ENCODE measurements around the gene C1QTNF9B. TPM values are rescaled to one million over a fixed set of nuclear protein-coding genes. Genes with fewer than 3 reads are reported as not detected.

Gene C1QTNF9B
- total RNA-seq, 2 experiments from 2014 or later = not detected

GRCh38 chr13:23867027-23867491, 30.2 kb downstream of the C1QTNF9B start:
- no peak for DNase-seq (ENCODE audit: low spot score)
- Histone ChIP-seq H3K4me1 (ENCODE audit: insufficient read depth, low read length, poor library complexity, severe bottlenecking) (no peaks in the 10 kb centered on the region), H3K27ac (ENCODE audit: low read depth, low read length, poor library complexity, severe bottlenecking) (no peak overlapping the region), H3K9me3 (ENCODE audit: low read length) (no peaks in the 10 kb centered on the region), H3K9me2 (ENCODE audit: insufficient read depth, low read length) (no peaks in the 10 kb centered on the region), H3K36me3 (ENCODE audit: insufficient read depth, low read length) (no peaks in the 10 kb centered on the region), H3K4me2 (ENCODE audit: low read length) (no peak overlapping the region), H3K79me2 (ENCODE audit: insufficient read depth, low read depth, low read length) (no peaks in the 10 kb centered on the region), H4K20me1 (ENCODE audit: insufficient read depth, low read length) (no peaks in the 10 kb centered on the region), H2AFZ (ENCODE audit: low read length) (no peak overlapping the region), H3K4me3 (ENCODE audit: low read depth, low read length, poor library complexity, severe bottlenecking) (no peak overlapping the region)
- intact Hi-C loops (cut with micrococcal nuclease; ENCODE audit: unreplicated experiment) = no loop called here
- TF ChIP-seq, protein P1, sequence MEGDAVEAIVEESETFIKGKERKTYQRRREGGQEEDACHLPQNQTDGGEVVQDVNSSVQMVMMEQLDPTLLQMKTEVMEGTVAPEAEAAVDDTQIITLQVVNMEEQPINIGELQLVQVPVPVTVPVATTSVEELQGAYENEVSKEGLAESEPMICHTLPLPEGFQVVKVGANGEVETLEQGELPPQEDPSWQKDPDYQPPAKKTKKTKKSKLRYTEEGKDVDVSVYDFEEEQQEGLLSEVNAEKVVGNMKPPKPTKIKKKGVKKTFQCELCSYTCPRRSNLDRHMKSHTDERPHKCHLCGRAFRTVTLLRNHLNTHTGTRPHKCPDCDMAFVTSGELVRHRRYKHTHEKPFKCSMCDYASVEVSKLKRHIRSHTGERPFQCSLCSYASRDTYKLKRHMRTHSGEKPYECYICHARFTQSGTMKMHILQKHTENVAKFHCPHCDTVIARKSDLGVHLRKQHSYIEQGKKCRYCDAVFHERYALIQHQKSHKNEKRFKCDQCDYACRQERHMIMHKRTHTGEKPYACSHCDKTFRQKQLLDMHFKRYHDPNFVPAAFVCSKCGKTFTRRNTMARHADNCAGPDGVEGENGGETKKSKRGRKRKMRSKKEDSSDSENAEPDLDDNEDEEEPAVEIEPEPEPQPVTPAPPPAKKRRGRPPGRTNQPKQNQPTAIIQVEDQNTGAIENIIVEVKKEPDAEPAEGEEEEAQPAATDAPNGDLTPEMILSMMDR (conservative IDR thresholded peaks at IDR 0.05; ENCODE audit: low read length) = no peak
- TF ChIP-seq EZH2phosphoT487 (IDR thresholded peaks at IDR 0.05; ENCODE audit: borderline replicate concordance, low read depth, low read length) = no peak
- ChIA-PET POLR2A (no interaction called here), CTCF (ENCODE audit: unreplicated experiment) (no interaction called here)
- BruUV-seq (replicated peaks) = no TSS peak

DNA sequence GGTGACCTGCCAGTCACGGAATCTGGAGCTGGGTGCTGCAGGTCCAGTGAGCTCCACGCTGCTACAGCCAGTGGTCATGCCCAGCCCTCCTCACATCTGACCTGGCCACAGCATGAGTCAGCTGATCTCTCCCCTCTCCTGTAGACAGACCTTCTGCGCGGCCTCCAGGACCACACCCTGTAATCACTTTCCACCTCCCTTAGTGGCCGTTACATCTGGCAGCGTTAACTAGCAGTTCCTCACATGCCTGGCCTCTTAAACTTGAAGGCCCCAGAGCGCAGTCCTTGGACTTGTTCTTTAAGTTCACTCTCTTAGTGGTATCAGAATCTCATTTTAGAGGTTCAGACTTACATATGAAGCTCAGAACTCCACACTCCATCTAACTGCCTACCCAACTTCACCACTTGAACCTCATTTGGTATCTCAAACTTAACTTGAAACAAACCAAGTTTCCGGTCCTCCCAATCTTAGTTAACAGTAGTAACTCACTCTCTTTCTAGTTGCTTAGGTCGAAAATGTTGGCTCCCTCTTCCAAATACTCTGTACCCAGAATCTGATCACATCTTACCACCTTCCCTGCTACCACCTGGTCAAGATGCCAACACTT, 30.8 kb downstream of the C1QTNF9B start:
- no peak overlapping the region for H3K4me2 ChIP-seq (ENCODE audit: low read length)
- no peaks in the 10 kb centered on the region for H3K4me1 ChIP-seq (ENCODE audit: insufficient read depth, low read length, poor library complexity, severe bottlenecking)
- ChIA-PET POLR2A (interaction anchor here (0.5 kb wide), 2 partner anchors 211 to 215 kb away, joined by 3 to 5 read pairs; no protein-coding TSS in a partner anchor), CTCF (ENCODE audit: unreplicated experiment) (no interaction called here)
- BruUV-seq (replicated peaks) = no TSS peak
- H3K27ac ChIP-seq (ENCODE audit: low read depth, low read length, poor library complexity, severe bottlenecking) = no peak overlapping the region
- H3K4me3 ChIP-seq (ENCODE audit: low read depth, low read length, poor library complexity, severe bottlenecking) = no peak overlapping the region
- no peak for DNase-seq (ENCODE audit: low spot score)
- H3K9me3 ChIP-seq (ENCODE audit: low read length) = no peaks in the 10 kb centered on the region
- peaks cover 5% of the 10 kb centered on the region; the same call in 1 of the 2 replicates for H3K36me3 ChIP-seq (ENCODE audit: insufficient read depth, low read length)
- H2AFZ ChIP-seq (ENCODE audit: low read length) = no peak overlapping the region
- H3K9me2 ChIP-seq (ENCODE audit: insufficient read depth, low read length) = no peaks in the 10 kb centered on the region
- H4K20me1 ChIP-seq (ENCODE audit: insufficient read depth, low read length) = no peaks in the 10 kb centered on the region
- intact Hi-C loops (cut with micrococcal nuclease; ENCODE audit: unreplicated experiment) = no loop called here
- no peak for TF ChIP-seq EZH2phosphoT487 (IDR thresholded peaks at IDR 0.05; ENCODE audit: borderline replicate concordance, low read depth, low read length)
- TF ChIP-seq, protein P1 (conservative IDR thresholded peaks at IDR 0.05; ENCODE audit: low read length) = no peak
- no peaks in the 10 kb centered on the region for H3K79me2 ChIP-seq (ENCODE audit: insufficient read depth, low read depth, low read length)

DNA sequence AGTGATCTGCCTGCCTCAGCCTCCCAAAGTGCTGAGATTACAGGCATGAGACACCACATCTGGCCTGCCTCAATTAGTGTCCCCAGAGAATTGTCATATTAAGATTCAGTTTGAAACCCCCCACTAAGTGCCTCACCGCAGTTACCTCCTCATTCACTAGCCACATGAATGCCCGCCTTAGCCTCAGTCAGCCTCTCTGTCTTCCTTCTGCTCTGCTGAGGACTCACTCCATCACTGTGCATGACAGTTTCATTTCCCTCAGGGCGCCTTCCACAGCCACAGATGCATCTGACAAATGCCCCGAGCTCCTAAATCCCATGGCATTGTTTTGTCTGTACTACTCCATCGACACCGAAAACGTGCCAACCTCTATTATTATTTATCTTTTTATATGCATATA, 31.4 kb downstream of the C1QTNF9B start:
- Histone ChIP-seq H3K4me2 (ENCODE audit: low read length) (no peak overlapping the region), H3K4me1 (ENCODE audit: insufficient read depth, low read length, poor library complexity, severe bottlenecking) (no peaks in the 10 kb centered on the region), H3K27ac (ENCODE audit: low read depth, low read length, poor library complexity, severe bottlenecking) (no peak overlapping the region), H3K36me3 (ENCODE audit: insufficient read depth, low read length) (peaks cover 5% of the 10 kb centered on the region; the same call in 1 of the 2 replicates), H3K79me2 (ENCODE audit: insufficient read depth, low read depth, low read length) (no peaks in the 10 kb centered on the region), H3K4me3 (ENCODE audit: low read depth, low read length, poor library complexity, severe bottlenecking) (no peak overlapping the region), H3K9me3 (ENCODE audit: low read length) (no peaks in the 10 kb centered on the region), H3K9me2 (ENCODE audit: insufficient read depth, low read length) (no peaks in the 10 kb centered on the region), H4K20me1 (ENCODE audit: insufficient read depth, low read length) (no peaks in the 10 kb centered on the region), H2AFZ (ENCODE audit: low read length) (no peak overlapping the region)
- no peak for TF ChIP-seq EZH2phosphoT487 (IDR thresholded peaks at IDR 0.05; ENCODE audit: borderline replicate concordance, low read depth, low read length)
- TF ChIP-seq, protein P1 (conservative IDR thresholded peaks at IDR 0.05; ENCODE audit: low read length) = no peak
- CTCF ChIA-PET (ENCODE audit: unreplicated experiment) = no interaction called here
- intact Hi-C loops (cut with micrococcal nuclease; ENCODE audit: unreplicated experiment) = no loop called here
- BruUV-seq (replicated peaks) = no TSS peak
- peak; percentile 19 for DNase-seq (ENCODE audit: low spot score)
- POLR2A ChIA-PET = interaction anchor here (0.5 to 0.7 kb wide), 3 partner anchors 179 to 214 kb away, joined by 3 to 5 read pairs (median 3); no protein-coding TSS in a partner anchor

Measured in OCI-LY7 (cell line).